ENCODE data around the gene CLCN7. TPM values are rescaled to one million over a fixed set of nuclear protein-coding genes. Genes with fewer than 3 reads are reported as not detected.

Gene CLCN7, protein sequence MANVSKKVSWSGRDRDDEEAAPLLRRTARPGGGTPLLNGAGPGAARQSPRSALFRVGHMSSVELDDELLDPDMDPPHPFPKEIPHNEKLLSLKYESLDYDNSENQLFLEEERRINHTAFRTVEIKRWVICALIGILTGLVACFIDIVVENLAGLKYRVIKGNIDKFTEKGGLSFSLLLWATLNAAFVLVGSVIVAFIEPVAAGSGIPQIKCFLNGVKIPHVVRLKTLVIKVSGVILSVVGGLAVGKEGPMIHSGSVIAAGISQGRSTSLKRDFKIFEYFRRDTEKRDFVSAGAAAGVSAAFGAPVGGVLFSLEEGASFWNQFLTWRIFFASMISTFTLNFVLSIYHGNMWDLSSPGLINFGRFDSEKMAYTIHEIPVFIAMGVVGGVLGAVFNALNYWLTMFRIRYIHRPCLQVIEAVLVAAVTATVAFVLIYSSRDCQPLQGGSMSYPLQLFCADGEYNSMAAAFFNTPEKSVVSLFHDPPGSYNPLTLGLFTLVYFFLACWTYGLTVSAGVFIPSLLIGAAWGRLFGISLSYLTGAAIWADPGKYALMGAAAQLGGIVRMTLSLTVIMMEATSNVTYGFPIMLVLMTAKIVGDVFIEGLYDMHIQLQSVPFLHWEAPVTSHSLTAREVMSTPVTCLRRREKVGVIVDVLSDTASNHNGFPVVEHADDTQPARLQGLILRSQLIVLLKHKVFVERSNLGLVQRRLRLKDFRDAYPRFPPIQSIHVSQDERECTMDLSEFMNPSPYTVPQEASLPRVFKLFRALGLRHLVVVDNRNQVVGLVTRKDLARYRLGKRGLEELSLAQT
- 57.5 and 67.0 TPM in 2 replicates for total RNA-seq (2014; rRNA removed; shearing (Covaris generic))
- 36.1 and 37.2 TPM in 2 replicates for polyA plus RNA-seq (2015; cell fraction: cytosol; rRNA removed)
- polyA plus RNA-seq (2015; cell fraction: nucleus; rRNA removed): 95.4 and 109 TPM in 2 replicates

DNA sequence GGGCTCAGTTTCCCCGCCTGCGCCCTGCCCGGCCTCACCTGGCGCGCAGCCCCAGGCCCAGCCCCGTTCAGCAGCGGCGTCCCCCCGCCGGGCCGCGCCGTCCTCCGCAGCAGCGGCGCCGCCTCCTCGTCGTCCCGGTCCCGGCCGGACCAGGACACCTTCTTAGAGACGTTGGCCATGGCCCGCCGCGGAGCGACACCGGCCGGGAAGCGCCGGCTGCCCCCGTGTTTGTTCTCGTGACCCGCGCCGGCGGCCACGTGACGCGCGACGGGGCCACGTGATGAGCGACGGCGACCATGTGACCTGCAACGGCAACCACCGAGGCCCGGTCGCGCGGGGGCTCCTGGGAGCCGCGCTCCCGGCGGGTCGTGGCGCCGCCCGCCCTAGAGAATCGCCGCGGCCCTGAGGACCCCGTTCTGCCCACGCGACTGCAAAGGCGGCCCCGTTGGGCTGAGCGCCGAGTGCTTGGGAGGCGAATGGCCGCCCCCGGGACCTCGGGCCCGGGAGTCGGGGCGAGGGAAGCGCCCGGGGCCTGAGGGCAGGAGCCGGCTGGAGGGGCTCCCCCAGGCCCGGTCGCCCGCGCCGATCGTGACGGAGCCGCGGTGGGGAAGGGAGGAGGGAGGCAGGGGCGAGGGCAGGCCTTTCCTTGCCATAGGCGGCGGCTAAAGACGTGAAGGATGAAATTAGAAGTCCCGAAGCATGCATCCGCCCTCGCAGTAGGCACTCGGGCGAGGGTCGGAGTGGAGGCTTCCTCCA is at the start of gene CLCN7:
TSS of gene CLCN7 (minus strand) at position 233 of the 756 bp plus-strand sequence. CDS start at position 179, 54 bp downstream.
- DNase-seq (ENCODE audit: low read depth): peak; percentile 78

DNA sequence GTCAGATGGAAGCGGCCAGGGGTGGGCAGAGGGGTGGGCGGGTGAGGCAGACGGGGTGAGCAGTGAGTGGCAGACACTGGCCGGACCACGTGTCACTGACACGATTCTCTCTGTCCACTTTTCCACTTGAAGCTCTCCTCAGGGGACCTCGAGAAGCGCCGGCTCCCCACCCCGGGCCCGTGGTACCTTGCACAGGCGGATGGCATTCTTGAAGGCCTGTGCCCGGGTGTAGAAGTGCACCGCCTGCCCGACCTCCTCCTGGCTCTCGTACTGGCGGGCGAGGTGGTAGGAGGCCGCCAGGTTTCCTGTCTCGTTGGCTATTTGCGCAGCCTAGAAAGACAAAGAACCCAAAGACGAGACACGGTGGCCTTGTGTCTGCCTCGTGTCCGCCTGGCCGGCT is 49.5 kb upstream of the CLCN7 start:
- no peak for DNase-seq (ENCODE audit: low read depth)

DNA sequence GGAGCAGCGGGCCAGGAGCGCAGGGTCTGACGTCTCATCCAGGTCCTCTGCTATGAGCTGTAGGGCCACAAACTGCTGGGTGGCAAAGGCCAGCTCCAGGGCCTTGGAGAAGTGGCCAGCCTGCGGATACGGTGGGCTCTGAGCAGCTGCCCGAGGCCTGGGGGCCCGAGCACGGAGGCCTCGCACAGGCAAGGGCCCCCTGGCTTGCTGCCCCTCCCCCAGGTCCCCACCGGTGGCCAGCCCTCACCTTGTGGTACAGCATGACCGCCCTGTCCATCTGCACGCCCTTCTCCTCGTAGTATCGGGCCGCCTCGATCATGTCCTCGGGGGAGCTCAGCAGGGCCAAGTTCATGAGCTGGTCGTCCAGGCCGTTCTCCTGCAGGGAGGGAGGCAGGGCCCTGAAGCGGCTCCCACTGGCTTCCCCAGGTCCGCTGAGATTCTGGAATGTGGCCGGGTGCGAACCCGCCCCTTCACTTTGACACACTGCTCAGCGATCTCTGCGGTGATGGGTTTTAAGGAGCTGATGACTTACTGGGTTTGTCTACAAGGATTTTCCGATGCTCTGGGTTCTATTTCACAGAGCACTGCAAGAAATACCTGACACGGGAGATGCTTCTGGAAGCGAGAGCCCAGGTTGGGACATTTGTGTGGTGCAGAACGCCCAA is 48.9 kb upstream of the CLCN7 start:
- no peak for DNase-seq (ENCODE audit: low read depth)

DNA sequence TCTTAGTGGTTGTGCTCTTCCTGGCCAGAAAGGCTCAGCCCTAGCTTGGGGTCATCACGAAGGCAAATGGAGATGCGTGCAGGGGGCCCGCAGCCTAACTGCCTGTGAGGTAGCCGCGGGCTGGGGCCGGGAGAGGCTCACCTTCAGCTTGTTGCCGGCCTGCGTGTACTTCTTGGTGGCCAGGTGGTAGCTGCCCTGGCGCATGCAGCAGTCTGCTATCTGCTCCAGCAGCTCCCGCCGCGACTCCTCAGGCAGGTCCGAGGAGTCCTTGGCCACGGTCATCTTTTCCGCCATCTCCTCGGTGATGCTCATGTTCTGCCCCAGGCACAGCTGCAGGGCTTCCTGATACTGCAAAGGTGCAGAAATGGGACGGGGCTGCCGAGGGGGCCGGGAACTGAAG is 45.6 kb upstream of the CLCN7 start:
- no peak for DNase-seq (ENCODE audit: low read depth)

DNA sequence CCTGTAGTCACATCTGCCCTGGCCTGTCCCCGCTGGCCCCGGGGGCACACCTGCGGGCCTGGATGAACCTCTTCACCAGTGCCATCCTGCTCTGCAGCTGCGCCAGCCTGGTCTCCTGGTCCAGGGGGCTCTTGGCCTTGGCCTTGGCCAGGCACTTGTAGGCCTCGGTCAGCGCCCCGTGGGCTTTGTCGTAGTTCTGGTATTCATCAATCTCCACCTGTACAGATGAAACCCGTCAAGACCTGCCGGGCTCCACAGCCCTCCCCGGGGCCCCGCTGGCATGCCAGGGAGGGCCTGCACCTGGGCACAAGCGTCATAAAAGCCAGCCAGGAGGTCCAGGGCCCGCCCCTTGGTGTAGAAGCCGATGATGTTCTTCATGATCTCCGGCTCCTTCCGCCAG is 45.0 kb upstream of the CLCN7 start:
- DNase-seq (ENCODE audit: low read depth): no peak

DNA sequence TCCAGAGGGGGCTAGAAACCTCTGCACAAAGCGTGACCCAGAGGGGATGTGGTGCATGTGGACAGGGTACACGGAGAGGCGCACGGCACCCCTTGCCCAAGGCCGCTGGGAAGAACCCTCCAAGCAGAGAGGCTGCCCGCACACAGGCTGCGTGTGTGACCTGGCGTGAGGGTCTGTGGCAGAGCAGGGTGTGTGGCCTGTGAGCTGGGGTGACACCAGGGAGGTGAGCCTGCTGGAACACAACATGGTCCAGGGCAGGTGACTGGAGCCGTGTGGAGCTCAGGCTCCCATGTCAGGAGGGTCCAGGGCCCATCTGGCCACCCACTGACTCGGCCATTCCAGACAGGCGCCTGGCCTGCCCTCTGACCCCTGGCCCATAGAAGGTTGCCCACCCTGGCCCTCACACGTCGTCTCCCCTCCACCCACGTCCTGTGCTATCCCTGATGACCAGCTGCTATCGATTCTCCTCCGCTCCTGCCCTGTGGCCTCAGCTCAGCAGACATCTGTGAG is 43.9 kb upstream of the CLCN7 start:
- DNase-seq (ENCODE audit: low read depth): no peak

DNA sequence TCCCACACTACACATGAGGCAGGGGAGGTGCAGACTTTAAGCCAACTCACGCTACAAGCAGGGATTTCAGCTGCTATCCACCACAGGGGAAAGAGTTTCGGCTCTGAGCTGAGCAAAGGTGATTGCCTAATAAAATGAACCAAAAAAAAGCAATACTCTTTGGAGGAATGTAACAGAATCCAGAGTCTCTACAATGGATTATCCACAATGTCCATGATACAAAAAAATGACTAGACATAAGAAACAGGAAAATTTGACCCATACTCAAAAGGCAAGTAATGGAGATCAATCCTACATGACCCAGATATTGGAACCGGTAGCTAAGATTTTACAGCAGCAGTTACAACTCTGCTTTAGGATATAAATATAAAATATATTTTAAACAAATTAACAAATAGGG is 39.7 kb upstream of the CLCN7 start:
- no peak for DNase-seq (ENCODE audit: low read depth)

DNA sequence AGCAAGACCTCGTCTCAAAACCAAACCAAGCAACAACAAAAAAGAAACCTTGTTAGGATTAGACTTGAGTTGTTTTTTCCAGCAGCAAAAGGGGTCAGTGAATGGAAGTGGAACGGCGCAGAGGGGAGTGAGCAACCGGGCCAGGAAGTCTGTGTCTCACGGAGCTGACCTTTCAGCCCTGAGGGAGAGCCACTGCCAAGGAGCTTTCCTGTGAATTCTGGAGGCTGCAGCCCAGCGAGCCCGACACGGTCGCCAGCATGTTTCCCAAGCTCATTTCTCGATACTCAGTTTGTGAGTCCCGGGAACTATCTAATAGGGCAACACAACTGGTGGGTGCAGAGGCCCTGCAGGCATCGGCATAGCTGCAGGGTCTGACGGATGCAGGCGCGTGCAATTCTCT is 37.9 kb upstream of the CLCN7 start:
- no peak for DNase-seq (ENCODE audit: low read depth)

DNA sequence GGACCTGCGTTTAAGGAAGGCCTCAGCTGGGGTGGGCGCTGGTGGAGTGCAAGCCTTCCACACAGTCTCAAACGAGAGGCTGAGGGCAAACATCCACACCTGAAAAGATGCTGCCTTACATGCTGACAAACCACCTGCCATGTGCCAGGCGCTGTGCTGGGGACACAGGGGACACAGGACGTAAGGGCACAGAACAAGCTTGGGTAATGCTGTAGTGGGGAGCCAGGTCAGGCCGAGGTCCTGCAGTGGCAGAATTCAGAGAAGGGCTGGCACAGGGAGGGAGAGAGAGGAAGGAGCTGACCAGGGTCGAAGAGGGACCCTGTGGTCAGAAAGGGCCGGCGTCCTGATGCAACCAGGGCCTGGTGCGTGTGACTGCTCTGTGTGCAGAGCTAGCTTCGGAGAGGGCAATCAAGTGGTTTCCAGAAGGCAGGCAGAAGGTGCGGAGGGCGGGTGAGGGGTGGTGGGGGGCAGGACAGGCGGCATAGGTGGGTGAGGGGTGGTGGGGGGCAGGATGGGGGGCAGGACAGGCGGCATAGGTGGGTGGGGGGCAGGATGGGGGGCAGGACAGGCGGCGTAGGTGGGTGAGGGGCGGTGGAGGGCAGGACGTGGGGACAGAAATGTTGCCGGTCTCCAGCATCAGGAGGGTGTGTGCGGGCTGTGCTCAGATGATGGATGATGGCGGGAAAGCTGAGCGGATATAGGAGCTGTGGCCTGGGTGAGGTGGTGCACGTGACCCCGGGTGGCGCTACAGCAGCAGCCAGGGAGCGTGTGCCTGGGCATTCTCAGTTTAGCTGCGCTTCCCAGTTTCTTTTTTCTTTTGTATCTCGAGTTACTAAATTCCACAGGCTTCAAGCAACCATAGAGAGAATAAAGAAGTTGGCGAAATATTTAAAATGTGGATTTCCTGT is 37.1 kb upstream of the CLCN7 start:
- no peak for DNase-seq (ENCODE audit: low read depth)

DNA sequence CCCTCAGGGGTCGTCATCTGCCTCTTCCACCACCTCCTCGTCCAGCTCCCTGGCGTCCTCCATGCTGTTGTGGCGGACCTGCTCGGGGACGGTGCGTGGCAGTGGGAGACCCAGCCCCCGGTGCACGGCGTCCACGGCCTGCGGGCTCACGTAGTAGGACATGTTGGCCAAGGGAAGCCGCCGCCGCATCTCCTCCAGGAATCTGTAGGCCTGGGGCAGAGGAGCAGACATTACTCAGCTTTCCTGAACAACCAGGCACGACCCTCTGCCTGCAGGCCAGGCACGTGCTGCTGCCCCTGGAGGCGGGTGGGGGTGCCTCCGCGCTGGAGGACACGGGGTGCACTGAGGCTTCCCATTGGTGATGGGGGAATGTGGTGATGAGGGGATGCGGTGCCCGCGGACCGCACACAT is 36.1 kb upstream of the CLCN7 start:
- DNase-seq (ENCODE audit: low read depth): no peak

DNA sequence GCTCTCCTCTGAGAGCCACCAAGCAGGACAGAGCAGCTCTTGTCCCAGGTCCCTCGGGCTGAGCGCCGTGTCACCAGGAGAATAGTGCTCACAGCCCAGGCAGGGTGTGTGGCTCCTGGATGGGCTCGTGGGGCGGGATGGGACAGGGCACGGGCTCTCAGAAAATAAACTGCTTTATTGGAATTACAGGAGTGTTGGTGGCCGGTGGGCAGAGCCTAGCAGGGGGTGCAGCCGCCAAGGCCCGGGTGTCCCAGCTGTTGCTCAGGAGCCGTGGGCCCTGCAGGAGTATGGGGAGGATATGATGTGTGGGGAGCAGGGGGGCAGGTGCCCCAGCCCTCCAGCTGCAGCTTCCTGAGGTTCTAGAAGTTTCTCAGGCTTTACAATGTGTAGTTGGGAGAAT is 35.4 kb upstream of the CLCN7 start:
- DNase-seq (ENCODE audit: low read depth): no peak

DNA sequence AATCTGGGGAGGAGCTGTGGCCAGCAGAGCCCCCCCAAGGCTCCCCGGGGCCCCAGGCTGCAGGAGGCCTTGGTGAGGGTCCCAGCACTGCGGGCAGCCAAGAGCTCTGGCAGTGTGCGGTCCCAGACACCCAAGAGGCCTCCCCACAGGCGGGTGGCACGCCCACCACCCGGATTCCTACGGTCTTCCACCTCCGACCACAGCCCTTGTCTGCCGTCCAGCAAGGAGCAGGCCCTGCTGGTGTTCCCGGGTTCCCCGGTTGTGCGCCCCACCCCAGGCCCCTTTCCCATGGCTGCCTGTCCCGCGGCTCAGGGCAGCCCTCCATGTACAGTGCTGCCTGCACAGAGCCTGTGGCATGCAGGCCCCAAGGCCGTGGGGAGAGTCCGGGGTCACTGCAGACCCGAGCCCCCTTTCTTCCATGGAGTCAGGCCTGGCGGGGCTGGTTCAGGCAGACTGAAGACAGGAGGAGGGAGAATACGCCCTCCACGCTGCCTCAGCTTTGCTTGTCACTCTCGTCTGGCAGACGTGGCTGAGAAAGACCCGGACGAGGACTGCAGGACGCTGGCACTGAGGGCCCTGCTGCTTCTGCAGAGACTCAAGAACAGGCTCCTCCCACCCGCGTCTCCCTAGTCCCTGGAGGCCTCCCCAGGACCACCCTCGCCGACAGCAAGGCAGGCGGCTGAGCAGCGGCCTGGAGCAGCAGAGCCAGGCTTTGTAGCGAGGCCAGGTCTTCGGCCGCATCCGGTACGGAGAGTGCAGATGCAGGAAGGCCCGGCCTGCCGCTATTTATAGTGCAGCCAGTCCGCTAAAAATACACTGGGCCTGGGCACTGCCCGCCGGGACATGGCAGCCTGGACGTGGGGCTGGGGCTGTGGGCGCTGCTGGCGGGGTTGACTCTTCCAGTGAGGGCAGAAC is 34.7 kb upstream of the CLCN7 start:
- DNase-seq (ENCODE audit: low read depth): no peak

DNA sequence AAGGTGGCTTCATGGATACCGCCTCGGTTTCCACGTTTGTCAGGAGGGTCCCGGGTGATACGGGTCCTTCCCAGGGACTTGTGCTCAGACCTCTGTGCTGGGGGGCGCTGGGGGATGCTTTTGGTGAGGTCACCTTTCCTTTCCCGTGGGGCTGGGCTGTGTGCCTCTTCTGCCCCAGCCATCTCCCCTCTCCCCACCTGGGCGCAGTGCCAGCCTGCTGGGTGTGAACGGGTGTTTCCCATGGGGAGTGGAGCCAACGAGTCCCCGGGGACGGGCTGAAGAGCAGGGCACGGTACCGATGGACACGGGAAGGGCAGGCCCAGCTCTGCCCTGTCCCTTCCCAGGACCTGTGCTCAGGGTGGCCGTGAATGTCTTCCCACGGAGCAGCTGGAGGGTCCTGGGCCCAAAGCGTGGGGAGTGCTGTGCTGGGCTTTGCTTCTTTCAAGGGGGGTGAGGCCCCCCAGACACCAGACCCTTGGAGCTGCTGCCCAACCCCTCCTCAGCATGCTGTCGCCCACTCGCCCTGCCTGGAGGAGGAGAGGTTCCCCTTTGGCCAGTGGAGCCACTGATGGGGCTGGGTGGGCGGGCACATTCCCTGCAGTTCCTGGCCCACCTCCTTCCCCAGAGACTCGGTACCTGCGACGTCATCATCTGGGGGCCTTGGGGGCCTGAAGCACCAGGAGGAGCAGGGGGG is 33.8 kb upstream of the CLCN7 start:
- no peak for DNase-seq (ENCODE audit: low read depth)

DNA sequence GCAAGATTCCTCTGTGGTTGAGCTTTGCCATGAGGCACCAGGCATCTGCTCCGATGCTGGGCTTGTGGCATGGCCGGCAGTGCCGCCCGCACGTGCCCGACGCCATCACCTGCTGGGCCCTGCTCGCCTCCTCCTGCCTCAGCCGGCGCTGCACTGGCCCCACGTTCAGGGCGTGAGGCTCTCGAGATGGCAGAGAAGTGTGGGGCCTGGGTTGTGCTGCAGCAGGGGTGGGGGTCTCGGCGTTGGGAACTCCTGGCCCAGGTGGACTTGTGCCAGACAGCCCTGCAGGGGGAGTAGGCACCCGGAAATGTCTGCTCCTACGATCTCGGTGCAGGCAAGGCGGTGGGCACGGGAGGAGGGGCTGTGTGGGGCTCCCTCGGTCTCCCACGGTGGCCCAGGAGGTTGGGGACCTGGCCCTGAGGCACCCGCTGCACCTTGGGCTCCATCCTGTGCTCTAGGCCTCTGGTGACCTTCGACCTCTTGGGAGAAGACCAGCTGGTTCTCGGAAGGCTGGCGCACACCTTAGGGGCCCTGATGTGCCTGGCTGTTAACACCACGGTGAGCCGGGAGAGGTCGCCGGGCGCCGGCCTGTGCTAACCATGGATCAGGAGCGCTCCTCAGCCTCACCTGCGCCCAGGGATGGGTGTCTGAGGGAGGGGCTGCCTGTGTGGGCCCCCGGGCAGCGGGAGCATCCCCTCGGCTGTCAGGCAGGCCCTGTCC is 31.8 kb upstream of the CLCN7 start:
- DNase-seq (ENCODE audit: low read depth): no peak

DNA sequence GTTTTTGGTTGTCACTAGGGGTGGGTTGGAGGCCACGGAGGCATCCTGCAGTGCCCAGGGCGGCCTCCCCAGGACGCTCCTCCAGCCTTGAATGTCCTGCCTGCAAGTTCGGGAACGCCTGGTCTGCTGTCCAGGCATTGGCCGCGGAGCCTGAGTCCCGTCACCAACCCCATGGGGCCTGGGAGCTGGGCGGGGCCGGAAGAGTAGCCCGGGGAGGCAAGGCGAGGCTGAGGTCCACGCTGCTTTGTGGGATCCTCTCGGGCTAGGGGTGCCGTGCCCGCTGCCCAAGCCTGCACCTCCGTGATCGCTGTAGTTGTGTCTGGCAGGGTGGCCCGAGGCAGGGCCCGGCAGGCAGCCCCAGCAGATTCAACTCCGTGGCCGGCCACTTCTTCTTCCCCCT is 31.1 kb upstream of the CLCN7 start:
- DNase-seq (ENCODE audit: low read depth): no peak

DNA sequence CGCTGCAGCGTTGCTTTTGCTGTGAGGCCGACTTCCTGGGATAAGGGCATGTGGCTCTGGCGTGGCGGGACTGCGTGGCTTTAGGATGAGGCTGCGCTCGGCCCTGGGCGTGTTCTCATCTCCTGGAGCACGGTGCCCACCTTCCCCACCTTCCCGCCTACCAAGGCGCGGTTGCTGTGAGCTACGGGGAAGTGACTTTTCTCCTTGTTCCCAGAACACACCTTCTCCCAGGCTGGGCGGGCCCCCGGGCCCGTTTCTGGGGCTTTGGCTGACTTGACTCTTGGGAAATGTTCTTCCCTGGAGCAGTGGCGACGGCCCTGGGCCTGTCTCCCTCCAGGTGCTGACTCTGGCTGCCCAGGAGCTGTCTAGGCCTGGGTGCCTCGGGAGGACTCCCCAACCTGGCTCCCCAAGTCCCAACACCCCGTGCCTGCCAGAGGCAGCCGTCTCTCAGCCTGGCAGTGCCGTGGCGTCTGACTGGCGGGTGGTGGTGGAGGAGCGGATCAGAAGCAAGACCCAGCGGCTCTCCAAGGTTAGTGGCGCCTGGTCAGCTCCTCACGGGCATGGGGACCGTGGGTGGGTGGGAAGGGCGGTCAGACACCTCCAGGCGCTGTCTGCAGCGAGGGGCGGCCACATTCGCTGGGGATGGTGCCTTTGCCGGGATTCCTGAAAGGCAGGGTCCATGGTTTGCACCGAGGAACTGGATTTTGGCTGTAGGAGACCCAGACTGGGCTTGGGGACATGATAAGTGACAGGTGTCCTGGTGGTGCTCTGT is 30.4 kb upstream of the CLCN7 start:
- DNase-seq (ENCODE audit: low read depth): no peak

Data from HT1080 (cell line).